AG04449 (cell line): ENCODE results near the gene MYO5C.

Experiments used
- CTCF ChIA-PET: fragments of 350-600 bp; formaldehyde crosslinking; extraction: SDS; loops from one replicate; lab custom pipeline; 2021; ENCODE audit warnings: antibody characterized with exemption; lab: Yijun Ruan, JAX
- POLR2A ChIA-PET: fragments of 400-600, 350-600 bp; formaldehyde crosslinking; extraction: SDS; loops from one replicate; lab custom pipeline; 2020; ENCODE audit warnings: antibody characterized with exemption, inconsistent platforms; lab: Yijun Ruan, JAX
- DNase-seq: peaks from one replicate; pipeline ENCODE4 v3.0.0-alpha.2; 2010; ENCODE audit warnings: low read depth, low spot score
- H3K4me3 ChIP-seq: 2 replicates; pipeline ENCODE4 v1.5.1; 2011; ENCODE audit warnings: low read depth, mild to moderate bottlenecking, control low read depth, low read length
- TF ChIP-seq, protein P1 (sequence below): IDR thresholded peaks from one replicate; pipeline ENCODE4 v1.5.1; 2011; ENCODE audit warnings: mild to moderate bottlenecking, moderate library complexity, low read length, control low read depth, inconsistent platforms; ENCODE audit not compliant: insufficient read depth; ENCODE audit errors: missing control alignments

The MYO5C gene

DNA sequence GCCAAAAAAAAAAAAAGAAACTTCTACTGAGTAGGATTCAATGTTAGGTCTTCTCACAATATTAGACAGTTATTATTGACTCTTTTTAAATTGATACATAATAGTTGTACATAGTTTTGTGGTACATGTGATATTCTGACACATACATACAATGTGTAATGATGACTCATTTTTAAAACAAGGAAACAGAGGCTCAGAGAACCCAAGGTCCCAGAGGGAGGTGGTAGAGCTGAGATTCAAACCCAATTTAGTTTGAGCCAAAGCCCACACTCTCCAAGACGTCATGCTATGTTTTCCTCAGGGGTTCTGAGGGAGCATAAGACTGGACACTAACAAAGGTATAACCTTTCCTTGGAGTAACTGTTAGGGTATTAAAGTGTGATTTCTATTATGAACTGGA, 40.6 kb downstream of the MYO5C start:
- DNase-seq: no peak
- ChIA-PET CTCF (interaction anchor here (1.2 to 10.6 kb wide), 6 partner anchors 8 to 483 kb away, joined by 3 to 256 read pairs (median 7); no protein-coding TSS in a partner anchor), POLR2A (interaction anchor here (0.7 kb wide), 1 partner anchor 431 kb away, joined by 5 read pairs; no protein-coding TSS in a partner anchor)
- TF ChIP-seq, protein P1, sequence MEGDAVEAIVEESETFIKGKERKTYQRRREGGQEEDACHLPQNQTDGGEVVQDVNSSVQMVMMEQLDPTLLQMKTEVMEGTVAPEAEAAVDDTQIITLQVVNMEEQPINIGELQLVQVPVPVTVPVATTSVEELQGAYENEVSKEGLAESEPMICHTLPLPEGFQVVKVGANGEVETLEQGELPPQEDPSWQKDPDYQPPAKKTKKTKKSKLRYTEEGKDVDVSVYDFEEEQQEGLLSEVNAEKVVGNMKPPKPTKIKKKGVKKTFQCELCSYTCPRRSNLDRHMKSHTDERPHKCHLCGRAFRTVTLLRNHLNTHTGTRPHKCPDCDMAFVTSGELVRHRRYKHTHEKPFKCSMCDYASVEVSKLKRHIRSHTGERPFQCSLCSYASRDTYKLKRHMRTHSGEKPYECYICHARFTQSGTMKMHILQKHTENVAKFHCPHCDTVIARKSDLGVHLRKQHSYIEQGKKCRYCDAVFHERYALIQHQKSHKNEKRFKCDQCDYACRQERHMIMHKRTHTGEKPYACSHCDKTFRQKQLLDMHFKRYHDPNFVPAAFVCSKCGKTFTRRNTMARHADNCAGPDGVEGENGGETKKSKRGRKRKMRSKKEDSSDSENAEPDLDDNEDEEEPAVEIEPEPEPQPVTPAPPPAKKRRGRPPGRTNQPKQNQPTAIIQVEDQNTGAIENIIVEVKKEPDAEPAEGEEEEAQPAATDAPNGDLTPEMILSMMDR: no peak
- H3K4me3 ChIP-seq: no peak overlapping the region

DNA sequence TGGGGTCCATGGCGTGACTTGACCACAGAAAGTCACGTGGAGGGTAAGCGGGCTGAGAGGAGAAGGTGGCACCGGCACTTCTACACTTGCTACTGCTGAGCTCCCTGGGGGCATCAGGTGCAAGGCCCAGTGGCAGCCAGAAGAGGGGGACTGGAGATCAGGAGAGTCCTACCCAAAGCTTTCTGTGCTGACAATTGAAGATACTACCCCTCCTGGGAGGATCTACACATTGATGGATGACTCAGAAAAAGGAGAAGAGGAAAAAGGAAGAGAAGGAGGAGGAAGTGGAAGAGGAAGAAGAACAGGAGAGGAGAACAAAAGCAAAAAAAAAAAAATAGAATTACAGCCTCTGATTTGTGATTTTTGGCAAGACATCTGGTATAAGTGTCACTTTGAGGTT, 41.2 kb downstream of the MYO5C start:
- DNase-seq: no peak
- TF ChIP-seq, protein P1: no peak
- H3K4me3 ChIP-seq: no peak overlapping the region
- ChIA-PET CTCF (interaction anchor here (1.2 to 10.6 kb wide), 6 partner anchors 8 to 484 kb away, joined by 3 to 256 read pairs (median 8); no protein-coding TSS in a partner anchor), POLR2A (interaction anchor here (0.7 kb wide), 1 partner anchor 432 kb away, joined by 5 read pairs; no protein-coding TSS in a partner anchor)

GRCh38 chr15:52252781-52253180, 42.8 kb downstream of the MYO5C start:
- ChIA-PET POLR2A (no interaction called here), CTCF (interaction anchor here (0.6 to 10.6 kb wide), 5 partner anchors 9 to 485 kb away, joined by 3 to 256 read pairs (median 8); no protein-coding TSS in a partner anchor)
- DNase-seq: peak; percentile 83
- TF ChIP-seq, protein P1: no peak
- H3K4me3 ChIP-seq: no peak overlapping the region

- H3K4me3 ChIP-seq: no peak overlapping the region
- no peak for DNase-seq
- CTCF ChIA-PET: interaction anchor here (0.9 to 1.7 kb wide), 9 partner anchors 17 to 483 kb away, joined by 3 to 8 read pairs (median 4); no protein-coding TSS in a partner anchor
- TF ChIP-seq, protein P1: no peak
- POLR2A ChIA-PET: no interaction called here
Measured at GRCh38 chr15:52251144-52251860, 44.3 kb downstream of the MYO5C start.

- TF ChIP-seq, protein P1: no peak
Measured at GRCh38 chr15:52247461-52247860, 48.1 kb downstream of the MYO5C start.

GRCh38 chr15:52246686-52247431, 48.7 kb downstream of the MYO5C start:
- DNase-seq: no peak
- POLR2A ChIA-PET: interaction anchor here (0.7 kb wide), 1 partner anchor 33 kb away, joined by 3 read pairs; no protein-coding TSS in a partner anchor

More at GRCh38 chr15:52247461-52247860, 48.1 kb downstream of the MYO5C start:
- ChIA-PET POLR2A (no interaction called here), CTCF (interaction anchor here (1.1 to 2.0 kb wide), 3 partner anchors 8 to 20 kb away, joined by 3 to 5 read pairs (median 4); no protein-coding TSS in a partner anchor)
- no peak for DNase-seq
- H3K4me3 ChIP-seq: no peak overlapping the region

More at GRCh38 chr15:52246686-52247431, 48.7 kb downstream of the MYO5C start:
- H3K4me3 ChIP-seq: no peak overlapping the region
- CTCF ChIA-PET: interaction anchor here (1.0 to 2.0 kb wide), 4 partner anchors 8 to 20 kb away, joined by 3 to 5 read pairs (median 4); no protein-coding TSS in a partner anchor
- TF ChIP-seq, protein P1: no peak
